ENCODE results near the gene MOCS2. TPM values are rescaled to one million over a fixed set of nuclear protein-coding genes. Genes with fewer than 3 reads are reported as not detected.
"Not testable (repeated sequence)": the region's sequence is repeated elsewhere in the genome, so short reads cannot be mapped to it uniquely, and the experiment has no call there.

The MOCS2 gene
- total RNA-seq, 2 donors from 2014 or later = 27.8 to 31.6 TPM

DNA sequence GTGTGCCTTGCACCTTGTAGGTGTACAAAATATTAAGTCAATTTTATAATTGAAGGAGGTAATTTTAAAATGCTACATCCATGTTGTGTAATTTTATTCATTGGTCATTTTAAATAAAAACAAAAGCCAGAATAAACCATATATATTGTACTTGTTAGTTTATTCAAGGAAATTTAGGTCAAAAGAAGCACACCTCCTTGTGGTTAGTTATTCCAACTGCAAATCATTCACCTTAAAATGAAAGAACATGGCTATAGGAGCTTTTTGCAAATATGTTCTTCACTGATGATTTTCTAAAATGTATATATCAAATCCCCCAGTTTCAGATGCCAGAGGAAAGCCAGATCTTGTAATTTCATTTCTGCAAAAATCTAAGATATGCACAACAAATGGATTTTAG lies 5.4 kb upstream of the MOCS2 start:
- TF ChIP-seq, protein P1, sequence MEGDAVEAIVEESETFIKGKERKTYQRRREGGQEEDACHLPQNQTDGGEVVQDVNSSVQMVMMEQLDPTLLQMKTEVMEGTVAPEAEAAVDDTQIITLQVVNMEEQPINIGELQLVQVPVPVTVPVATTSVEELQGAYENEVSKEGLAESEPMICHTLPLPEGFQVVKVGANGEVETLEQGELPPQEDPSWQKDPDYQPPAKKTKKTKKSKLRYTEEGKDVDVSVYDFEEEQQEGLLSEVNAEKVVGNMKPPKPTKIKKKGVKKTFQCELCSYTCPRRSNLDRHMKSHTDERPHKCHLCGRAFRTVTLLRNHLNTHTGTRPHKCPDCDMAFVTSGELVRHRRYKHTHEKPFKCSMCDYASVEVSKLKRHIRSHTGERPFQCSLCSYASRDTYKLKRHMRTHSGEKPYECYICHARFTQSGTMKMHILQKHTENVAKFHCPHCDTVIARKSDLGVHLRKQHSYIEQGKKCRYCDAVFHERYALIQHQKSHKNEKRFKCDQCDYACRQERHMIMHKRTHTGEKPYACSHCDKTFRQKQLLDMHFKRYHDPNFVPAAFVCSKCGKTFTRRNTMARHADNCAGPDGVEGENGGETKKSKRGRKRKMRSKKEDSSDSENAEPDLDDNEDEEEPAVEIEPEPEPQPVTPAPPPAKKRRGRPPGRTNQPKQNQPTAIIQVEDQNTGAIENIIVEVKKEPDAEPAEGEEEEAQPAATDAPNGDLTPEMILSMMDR (IDR thresholded peaks at IDR 0.05) = no peak
- intact Hi-C loops (cut with DNase I) = no loop called here
- no peak overlapping the region for H3K27ac ChIP-seq
- H3K9ac ChIP-seq (ENCODE audit: low read depth in 2 of 2, low read length in 2 of 2) = no peak overlapping the region
- H3K27me3 ChIP-seq = no peaks in the 10 kb centered on the region
- no peaks in the 10 kb centered on the region for H3K9me3 ChIP-seq
- no peaks in the 10 kb centered on the region for H3K36me3 ChIP-seq
- H3K4me1 ChIP-seq = peaks cover 9% of the 10 kb centered on the region
- no peak for DNase-seq
- H3K4me3 ChIP-seq = no peak overlapping the region

DNA sequence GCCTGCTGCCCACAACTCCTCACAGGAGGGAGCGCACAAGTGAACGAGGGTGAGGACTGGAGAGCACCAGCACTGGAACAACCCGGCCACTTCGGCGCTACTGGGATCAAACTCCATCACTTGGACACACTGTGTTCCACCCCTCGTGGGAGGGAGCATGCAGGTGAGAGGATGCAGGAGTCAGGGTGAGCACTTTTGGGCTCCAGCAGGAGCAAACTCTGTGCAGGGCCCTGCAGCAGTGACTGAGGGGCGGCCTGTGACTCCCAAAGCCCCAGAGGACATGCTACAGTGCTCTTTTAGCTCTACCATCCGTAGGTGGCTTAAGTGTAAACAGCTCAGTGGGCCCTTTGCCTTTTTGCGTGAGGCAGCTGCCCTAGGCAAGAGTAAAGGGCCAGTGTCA lies 4.4 kb upstream of the MOCS2 start:
- TF ChIP-seq, protein P1 (IDR thresholded peaks at IDR 0.05) = no peak
- no peak overlapping the region for H3K9ac ChIP-seq (ENCODE audit: low read depth in 2 of 2, low read length in 2 of 2)
- H3K4me1 ChIP-seq = peaks cover 9% of the 10 kb centered on the region
- H3K4me3 ChIP-seq = no peak overlapping the region
- intact Hi-C loops (cut with DNase I) = no loop called here
- no peak overlapping the region for H3K27ac ChIP-seq
- no peak for DNase-seq
- H3K36me3 ChIP-seq = no peaks in the 10 kb centered on the region
- H3K9me3 ChIP-seq = no peaks in the 10 kb centered on the region
- no peaks in the 10 kb centered on the region for H3K27me3 ChIP-seq

DNA sequence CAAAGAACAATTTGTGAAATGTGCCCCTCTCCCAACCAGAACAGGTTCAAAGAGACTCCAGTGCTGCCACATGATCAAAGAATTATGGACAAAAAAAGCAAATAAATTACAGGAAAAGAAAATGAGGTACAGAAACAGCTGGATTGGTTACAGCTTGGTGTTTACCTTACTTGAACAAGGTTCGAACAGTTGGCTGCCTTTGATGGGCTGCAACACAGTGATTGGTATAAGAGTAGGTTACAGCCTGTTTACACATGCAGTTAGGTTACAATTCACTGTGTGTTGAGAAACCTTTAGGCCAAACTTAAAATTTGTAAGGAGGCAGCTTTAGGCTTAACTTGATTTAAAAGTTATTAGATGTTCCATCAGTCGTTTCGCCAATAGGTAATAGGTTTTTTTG lies 3.4 kb upstream of the MOCS2 start:
- Histone ChIP-seq H3K27ac (no peak overlapping the region), H3K36me3 (no peaks in the 10 kb centered on the region), H3K27me3 (no peaks in the 10 kb centered on the region), H3K9me3 (no peaks in the 10 kb centered on the region), H3K9ac (ENCODE audit: low read depth in 2 of 2, low read length in 2 of 2) (no peak overlapping the region), H3K4me1 (peaks cover 9% of the 10 kb centered on the region), H3K4me3 (no peak overlapping the region)
- intact Hi-C loops (cut with DNase I) = no loop called here
- no peak for DNase-seq
- TF ChIP-seq, protein P1 (IDR thresholded peaks at IDR 0.05) = no peak

DNA sequence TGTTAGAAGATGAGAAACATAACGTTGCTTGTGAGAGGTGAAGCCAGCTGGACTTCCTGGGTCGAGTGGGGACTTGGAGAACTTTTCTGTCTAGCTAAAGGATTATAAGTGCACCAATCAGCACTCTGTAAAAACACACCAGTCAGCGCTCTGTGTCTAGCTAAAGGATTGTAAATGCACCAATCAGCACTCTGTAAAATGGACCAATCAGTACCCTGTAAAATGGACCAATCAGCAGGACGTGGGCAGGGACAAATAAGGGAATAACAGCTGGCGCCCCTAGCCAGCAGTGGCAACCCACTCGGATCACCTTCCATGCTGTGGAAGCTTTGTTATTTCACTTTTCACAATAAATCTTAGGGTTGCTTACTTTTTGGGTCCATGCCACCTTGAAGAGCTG lies 2.8 kb upstream of the MOCS2 start:
- H3K9me3 ChIP-seq; intact Hi-C loops (cut with DNase I); H3K36me3 ChIP-seq; H3K9ac ChIP-seq (ENCODE audit: low read depth in 2 of 2, low read length in 2 of 2); H3K27me3 ChIP-seq; DNase-seq; H3K4me3 ChIP-seq; H3K27ac ChIP-seq; H3K4me1 ChIP-seq: not testable (repeated sequence)

DNA sequence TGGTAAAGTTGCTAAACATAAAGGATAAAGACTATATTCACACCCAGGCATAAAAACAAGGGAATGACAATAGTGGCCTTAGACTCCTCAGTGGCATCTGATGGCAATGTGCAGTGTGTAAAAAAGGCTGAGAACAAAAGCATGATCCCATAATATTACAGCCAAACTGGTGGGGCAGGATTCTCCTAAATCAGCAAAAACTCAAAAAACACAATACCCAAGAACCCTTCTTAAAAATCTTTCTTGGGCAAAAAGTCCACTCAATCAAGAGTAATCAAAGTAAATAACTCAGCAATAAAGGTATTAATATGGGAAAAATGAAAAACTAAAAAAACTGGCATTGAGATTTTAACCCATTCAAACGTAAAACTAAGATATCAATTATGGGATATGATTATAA lies 1.6 kb upstream of the MOCS2 start:
- no peak overlapping the region for H3K27ac ChIP-seq
- no peak for DNase-seq
- no peaks in the 10 kb centered on the region for H3K27me3 ChIP-seq
- peak overlapping the region in 1 of 2 donors; percentile 40 for H3K9ac ChIP-seq (ENCODE audit: low read depth in 2 of 2, low read length in 2 of 2)
- H3K36me3 ChIP-seq = no peaks in the 10 kb centered on the region
- no peaks in the 10 kb centered on the region for H3K9me3 ChIP-seq
- intact Hi-C loops (cut with DNase I) = no loop called here
- H3K4me1 ChIP-seq = peaks cover 9% of the 10 kb centered on the region
- no peak overlapping the region for H3K4me3 ChIP-seq
- TF ChIP-seq, protein P1 (IDR thresholded peaks at IDR 0.05) = no peak

DNA sequence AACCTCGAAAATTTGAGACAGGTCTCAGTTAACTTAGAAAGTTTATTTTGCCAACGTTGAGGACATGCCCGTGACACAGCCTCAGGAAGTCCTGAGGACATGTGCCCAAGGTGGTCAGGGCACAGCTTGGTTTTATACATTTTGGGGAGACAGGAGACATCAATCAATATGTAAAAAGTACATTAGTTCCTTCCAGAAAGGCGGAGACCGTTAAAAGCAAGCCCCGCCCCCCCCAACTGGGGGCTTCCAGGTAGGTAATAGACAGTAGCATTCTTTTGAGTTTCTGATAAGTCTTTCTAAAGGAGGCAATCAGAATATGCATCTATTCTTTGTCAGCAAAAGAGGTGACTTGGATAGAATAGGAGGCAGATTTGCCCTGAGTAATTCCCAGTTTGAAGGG lies 599 bp upstream of the MOCS2 start:
- intact Hi-C loops (cut with DNase I) = no loop called here
- H3K27ac ChIP-seq = peak overlapping the region; percentile 63
- no peaks in the 10 kb centered on the region for H3K36me3 ChIP-seq
- TF ChIP-seq, protein P1 (IDR thresholded peaks at IDR 0.05) = no peak
- peak overlapping the region; percentile 81 to 96 for H3K9ac ChIP-seq (ENCODE audit: low read depth in 2 of 2, low read length in 2 of 2)
- peaks cover 9% of the 10 kb centered on the region for H3K4me1 ChIP-seq
- no peaks in the 10 kb centered on the region for H3K9me3 ChIP-seq
- H3K27me3 ChIP-seq = no peaks in the 10 kb centered on the region
- peak overlapping the region; percentile 46 for H3K4me3 ChIP-seq
- DNase-seq = peak; percentile 23

Measured in colonic mucosa (tissue), 4 donors.